HG03159 (cell line): ENCODE results near the gene DAPK2.
"Not testable (repeated sequence)": the region's sequence is repeated elsewhere in the genome, so short reads cannot be mapped to it uniquely, and the experiment has no call there.

Experiments
- ATAC-seq: cut with Tn5 transposase; IDR thresholded peaks from one replicate; pipeline ENCODE4 v1.9.1; 2021; ENCODE audit warnings: mild to moderate bottlenecking, moderate library complexity; ENCODE audit not compliant: unreplicated experiment

The DAPK2 gene

GRCh38 chr15:63978511-63979261 is 67.6 kb downstream of the DAPK2 start:
- ATAC-seq = no peak

- ATAC-seq = no peak
Measured at GRCh38 chr15:63977119-63977518, 69.2 kb downstream of the DAPK2 start.

GRCh38 chr15:63974021-63974420 is 72.3 kb downstream of the DAPK2 start:
- ATAC-seq = no peak

- no peak for ATAC-seq
Measured at GRCh38 chr15:63973212-63974009, 72.9 kb downstream of the DAPK2 start.

GRCh38 chr15:63972801-63973200 is 73.5 kb downstream of the DAPK2 start:
- ATAC-seq = no peak

DNA sequence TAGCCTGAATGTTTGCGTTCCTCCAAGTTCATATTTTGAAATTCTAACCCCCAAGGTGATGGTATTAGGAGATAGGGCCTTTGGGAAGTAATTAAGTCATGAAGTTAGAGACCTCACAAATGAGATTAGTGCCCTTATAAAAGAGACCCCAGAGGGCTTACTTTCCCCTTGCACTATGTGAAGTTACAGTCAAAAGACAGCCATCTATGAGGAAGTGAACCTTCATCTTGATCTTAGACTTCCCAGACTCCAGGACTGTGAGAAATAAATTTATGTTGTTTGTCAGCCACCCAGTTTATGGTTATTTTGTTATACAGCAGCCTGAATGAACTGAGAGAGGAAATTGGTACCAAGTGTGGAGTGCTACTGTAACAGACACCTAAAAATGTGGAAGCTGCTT is 74.4 kb downstream of the DAPK2 start:
- ATAC-seq = no peak

DNA sequence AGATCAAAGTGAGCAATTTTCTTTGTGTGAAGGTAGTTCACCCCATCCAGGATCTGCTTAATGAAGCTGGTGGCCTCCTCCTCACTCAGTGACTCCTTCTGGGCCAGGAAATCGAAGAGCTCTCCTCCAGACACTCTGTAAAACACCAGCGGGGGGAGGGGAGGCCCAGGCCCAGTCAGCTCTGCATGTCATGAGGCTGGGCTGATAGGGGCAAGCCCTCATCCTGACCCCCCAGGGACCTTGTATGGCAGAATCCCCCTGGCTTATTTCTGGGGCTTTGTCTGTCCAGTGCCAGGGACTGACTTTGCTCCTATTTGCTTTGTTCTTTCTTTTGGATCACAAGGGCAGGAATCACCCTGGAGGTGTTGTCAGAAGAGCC is 74.9 kb downstream of the DAPK2 start:
- no peak for ATAC-seq

DNA sequence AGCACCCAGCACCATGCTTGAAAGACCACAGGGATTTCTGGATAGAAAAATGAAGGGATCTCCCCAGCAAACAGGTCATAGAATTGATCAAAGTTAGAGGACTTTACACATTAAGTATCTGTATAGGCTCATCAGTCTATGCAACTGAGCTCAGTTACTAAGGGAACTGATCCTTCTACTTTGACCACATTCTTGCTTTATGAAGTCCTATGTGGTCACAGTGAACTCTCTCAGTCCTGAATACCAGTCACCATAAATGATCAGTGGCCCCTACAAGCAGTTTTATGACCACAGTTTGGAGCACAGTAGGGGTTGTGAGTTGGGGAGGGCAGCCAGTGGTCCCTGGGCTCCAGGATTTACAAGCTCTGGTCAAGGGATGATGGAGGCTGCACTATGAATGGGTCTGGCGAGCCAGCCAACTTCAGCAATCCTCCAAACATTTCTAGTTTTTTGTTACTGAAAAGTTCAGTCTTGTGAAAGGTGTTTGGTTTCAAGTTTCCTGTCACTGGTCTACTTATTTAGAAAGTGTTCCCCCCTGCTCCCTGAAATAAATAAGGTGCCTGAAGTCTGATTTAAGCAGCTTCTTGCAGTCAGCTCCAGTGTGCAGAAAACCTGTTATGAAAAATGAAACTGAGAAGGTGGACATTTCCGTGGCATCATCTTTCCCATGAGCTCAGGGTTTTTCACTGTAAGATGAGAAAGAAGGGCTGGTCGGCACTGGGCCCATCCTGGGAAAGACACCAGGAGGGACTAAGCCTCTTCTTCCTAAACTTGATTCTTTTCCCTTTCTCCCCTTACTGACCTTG is 75.5 kb downstream of the DAPK2 start:
- ATAC-seq = peak; percentile 90

DNA sequence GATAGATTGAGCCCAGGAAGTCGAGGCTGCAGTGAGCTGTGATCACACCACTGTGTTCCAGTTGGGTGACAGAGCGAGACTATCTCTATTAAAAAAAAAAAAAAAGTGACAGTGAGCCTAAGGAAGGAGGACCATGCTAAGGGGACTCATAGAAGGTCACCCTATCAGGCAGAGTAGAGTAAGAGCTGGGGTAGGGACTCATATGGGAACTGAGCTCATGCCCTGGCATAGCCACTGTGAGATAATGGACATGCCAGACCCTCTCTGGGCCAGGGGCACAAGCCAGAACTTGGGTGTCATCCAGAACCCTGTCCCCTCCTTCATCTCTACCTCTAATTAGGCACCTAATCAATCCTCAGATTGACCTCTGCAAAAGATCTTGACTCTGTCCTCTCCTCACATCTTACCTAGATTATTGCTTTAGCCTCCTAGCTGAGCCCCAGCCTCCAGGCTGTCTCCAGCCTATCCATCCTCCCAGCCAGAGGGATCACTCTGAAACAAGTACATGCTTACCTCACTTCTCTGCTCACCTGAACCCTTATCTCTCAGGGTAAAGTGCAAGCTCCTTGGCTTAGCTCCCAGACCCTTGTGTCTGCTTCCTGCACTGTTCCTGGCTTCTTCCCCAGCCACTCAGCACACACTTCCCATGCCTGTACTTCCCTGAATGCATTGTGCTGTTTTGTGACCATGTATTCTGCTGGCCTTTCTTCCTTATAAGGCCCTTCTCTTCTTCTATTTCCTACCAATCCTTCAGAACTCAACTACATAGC is 76.4 kb downstream of the DAPK2 start:
- ATAC-seq = no peak

DNA sequence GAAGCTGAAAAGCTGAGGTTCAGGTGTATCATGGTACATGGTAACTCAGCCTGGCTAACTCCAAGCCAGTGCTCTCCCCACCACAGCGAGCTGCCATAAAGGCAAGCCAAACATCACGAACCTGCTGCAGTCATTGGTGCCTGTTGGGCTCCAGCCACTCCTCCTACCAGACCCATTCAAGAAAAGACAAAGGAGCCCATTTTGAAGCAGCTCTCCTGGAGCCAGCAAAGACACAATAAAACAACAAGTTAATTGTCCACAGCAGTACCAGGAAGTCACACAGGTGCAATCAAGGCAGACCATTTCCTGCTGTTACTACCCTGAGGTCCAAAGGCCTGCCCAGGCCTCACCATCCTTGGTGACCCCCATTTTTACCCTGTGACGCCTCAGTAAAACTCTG is 77.6 kb downstream of the DAPK2 start:
- ATAC-seq = no peak

GRCh38 chr15:63968122-63968524 is 78.2 kb downstream of the DAPK2 start:
- ATAC-seq = no peak

- ATAC-seq = no peak
Measured at GRCh38 chr15:63967616-63968015, 78.7 kb downstream of the DAPK2 start.

- ATAC-seq = not testable (repeated sequence)
Measured at GRCh38 chr15:63962947-63963721, 83.2 kb downstream of the DAPK2 start.

- no peak for ATAC-seq
Measured at GRCh38 chr15:63953524-63953923, 92.8 kb downstream of the DAPK2 start.

- ATAC-seq = no peak
Measured at GRCh38 chr15:63950911-63951481, 95.3 kb downstream of the DAPK2 start.

- no peak for ATAC-seq
Measured at GRCh38 chr15:63948971-63949370, 97.3 kb downstream of the DAPK2 start.

GRCh38 chr15:63948436-63948835 is 97.8 kb downstream of the DAPK2 start:
- ATAC-seq = no peak

DNA sequence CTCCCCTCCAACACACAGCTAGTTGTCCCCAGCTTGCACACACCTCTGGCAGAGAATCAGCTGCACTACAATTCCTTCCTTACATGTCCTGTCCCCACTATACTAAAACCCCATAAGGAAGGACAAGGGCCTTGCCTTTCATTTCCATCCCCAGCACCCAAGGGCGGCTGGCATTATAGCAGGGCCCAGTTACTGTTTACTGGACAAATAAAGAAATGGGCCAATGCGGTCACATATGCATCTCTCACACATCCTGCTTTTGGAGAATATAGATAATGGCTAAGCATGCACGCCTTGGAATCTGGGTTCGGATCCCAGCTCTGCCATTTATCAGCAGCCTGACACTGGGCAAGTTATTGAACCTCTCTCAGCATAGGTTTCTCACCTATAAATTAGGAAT is 99.1 kb downstream of the DAPK2 start:
- ATAC-seq = no peak

GRCh38 chr15:63946524-63947065 is 99.7 kb downstream of the DAPK2 start:
- ATAC-seq = no peak
